HPDE6-E6E7 (cell line): ENCODE results near the gene F2RL3.

Experiments used
- DNase-seq: peaks from one replicate; pipeline ENCODE4 v3.0.0; 2011; ENCODE audit warnings: missing footprints; ENCODE audit errors: extremely low spot score

F2RL3 gene

DNA sequence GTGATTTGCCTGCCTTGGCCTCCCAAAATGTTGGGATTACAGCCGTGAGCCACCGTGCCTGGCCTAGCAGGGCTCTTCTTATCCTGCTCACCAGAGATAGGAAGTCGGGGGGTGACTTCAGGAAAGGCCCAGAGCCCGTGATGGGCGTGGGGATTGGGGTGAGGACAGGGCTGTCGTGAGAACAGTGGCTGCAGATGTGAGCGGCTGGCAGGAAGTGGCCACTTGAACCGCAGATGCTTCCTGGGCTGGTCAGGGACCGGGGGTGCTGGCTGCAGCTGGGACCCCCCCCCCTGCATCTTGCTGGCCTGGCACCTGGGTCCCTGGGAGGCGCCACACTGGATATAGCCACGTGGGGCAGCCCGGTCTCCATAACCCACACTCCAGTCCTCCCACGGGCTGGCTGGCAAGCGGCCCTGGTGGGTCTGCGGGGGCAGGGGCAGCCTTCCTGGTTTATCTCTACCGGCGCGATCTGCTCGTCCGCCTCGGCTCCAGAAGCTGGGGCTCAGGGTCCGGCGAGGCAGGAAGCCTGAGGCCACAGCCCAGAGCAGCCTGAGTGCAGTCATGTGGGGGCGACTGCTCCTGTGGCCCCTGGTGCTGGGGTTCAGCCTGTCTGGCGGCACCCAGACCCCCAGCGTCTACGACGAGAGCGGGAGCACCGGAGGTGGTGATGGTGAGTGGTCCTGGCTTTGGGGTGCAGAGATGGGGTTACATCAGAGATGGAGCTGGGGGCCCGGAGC, at the start of gene F2RL3:
TSS of gene F2RL3 (plus strand) at position 371 of the 737 bp plus-strand sequence. CDS start at position 562, 191 bp downstream.
- DNase-seq: no peak

DNA sequence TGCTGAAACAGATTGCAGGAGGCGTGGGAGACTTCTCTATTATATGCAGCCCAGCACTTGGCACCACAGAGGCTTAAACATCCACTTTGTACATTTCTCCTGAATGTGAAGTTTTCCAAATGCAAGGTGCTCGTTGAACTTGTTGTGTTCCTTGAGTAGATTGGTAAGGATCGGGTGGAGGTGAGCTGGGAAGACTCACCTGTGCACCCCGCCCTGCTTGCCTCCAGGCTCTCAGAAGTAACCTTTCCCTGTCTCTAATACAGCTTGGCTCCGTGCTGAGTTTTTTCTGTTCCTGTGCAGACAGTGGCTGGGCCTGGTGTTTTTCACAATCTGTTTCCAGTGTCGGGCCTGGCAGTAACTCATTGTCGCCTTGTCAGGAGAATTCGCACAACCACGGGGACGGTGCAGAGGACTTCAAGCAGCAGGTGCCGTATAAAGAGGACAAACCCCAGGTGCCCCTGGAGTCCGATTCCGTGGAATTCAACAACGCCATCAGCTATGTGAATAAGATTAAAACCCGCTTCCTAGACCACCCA, 47.3 kb upstream of the F2RL3 start:
- DNase-seq: no peak

DNA sequence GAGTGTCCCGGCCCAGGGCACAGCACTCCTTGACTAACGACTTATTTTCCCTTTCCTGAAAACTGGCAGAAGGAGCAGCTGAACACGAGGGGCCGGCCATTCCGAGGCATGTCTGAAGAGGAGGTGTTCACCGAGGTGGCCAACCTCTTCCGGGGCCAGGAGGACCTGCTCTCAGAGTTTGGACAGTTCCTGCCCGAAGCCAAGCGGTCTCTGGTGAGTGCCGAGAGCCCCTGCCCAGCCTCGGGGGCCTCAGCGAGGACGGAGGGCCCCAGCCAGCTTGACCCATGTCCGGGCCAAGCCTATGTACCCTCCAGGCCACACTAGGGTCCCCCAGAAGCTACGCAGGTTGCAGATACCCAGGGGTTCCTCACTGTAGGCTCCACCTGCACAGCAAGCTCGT, 41.9 kb upstream of the F2RL3 start:
- no peak for DNase-seq

DNA sequence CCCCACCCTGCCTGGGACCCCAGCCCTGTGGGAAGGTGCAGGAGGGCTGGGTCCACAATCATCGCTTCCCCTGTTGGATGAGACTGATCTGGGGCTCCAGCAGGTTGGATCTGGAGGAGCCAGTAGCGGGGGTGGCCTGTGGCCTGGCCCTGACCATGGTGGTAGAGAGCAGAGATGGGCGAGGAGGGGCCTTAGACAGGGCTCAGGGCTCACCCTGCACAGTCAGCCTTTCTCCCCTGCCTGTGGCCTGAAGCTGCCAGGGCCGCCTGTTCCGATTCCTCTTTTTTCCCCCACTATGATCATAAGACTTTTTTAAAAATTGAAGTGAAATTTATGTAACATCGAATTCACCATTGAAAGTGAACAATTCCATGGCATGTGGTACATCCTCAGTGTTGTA, 41.4 kb upstream of the F2RL3 start:
- no peak for DNase-seq

DNA sequence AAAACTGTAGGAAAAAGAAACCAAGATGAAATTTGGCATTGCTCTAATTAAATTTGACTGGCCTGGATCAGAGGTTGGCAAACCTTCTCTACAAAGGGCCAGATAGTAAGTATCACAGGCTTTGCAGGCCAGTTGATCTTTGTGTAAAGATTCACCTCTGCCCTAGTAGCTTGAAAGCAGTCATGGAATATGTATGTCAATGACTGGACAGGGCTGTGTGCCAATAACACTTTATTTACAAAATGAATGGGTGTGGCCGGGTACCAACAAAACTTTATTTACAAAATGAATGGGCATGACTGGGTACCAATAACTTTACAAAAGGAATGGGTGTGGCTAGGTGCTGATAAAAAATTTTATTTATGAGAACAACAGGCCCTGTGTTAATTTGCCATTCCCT, 39.6 kb upstream of the F2RL3 start:
- no peak for DNase-seq

DNA sequence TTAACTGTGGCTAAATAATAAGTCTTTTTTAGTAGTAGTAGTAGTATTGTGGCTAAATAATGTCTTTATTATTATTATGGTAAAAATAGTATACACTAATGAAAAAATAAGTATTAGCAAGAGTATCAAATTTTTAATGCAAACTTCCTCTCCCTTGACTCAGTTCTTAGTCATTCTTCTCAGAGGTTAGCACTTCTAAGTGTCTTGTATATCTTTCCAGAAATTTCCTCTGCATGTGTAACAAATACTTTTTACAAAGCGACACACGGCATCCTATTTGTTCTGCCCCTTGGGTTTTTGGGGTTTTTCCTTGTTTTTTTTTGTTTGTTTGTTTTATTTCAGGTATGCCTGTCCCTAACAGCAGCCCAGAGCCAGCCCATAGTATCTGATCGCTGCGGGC, 38.7 kb upstream of the F2RL3 start:
- DNase-seq: no peak

DNA sequence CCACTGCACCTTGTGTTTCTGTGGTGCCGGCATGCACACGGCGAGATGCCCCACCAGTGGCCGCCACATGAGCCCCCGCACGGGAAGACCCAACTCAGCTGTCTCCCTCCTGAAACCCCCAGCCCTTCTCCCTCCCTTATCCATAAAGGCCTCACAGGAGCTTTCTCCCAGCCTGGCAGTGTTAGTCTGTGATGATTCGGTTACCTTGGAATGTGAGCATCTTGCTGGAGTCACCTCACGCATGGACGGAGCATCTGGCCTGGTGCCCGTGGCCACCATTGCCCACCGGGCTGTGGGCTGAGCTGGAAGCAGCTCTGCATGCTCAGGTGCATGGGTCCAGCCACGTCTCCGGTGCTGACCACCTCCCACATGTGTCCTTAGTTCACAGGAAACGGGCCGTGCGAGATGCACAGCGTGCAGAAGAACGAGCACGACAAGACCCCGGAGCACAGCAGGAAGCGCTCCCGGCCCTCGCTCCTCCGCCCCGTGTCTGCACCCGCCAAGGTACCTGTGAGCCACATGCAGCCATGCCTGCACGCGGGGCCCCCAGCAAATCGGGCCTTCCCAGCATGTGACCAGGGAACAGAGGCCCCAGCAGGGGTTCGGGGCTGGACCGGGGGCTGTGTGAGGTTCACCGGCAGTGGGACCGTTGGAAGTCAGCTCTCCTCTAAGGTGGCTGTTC, 37.6 kb upstream of the F2RL3 start:
- no peak for DNase-seq

DNA sequence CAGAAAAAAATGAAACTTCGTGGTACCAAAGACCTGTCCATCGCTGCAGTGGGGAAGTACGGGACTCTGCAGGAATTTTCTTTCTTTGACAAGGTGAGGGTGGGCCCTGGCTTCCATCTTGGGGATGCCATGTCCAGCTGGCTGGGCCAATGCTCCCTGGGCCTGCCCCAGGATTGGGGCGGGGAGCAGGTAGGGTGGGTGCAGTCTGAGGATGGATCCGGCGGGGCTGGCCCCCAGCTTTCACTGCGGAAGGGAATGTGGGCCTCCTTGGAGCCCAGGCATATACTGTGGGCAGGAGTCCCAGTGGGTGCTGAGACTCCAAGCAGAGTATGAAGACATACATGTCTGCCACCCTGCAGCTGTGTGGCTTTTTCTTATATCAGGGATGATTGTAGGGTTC, 35.7 kb upstream of the F2RL3 start:
- no peak for DNase-seq

DNA sequence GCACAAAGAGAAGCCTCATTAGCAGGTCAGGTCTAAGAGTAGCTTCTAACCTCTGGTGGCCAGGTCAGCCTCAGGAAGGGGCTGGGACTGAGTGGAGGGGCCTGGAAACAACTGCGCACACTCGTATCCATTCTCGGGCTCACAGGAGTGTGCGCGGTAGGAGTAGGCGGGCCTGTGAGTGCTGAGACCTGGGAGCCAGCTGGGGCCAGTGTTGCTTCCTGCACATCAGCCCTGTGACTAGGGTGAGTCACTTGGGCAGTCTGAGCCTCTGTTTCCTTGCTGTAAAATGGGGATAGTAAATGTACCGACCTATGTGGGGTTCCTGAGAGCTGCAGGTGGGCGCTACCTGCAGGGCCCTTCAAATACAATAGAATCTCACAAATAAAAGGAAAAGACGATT, 32.7 kb upstream of the F2RL3 start:
- DNase-seq: no peak

DNA sequence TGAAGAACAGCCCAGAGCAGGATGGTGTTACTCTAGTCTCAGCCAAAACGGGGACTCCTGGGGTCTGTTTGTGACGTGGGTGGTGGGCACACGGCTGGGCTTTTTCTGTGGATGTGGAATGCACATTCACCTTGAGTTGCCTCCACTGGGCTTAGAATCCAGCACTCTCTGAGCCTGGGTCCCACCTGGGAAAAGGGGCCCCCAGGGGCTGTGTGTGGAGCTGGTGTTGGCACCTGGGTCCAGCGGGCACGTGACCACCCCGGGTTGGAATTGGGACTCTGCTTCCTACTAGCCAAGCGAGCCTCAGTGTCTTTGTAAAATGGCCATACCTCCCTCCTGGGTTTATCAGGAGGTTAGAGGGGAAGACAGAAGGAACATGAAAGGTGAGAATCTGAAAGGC, 29.2 kb upstream of the F2RL3 start:
- DNase-seq: no peak

DNA sequence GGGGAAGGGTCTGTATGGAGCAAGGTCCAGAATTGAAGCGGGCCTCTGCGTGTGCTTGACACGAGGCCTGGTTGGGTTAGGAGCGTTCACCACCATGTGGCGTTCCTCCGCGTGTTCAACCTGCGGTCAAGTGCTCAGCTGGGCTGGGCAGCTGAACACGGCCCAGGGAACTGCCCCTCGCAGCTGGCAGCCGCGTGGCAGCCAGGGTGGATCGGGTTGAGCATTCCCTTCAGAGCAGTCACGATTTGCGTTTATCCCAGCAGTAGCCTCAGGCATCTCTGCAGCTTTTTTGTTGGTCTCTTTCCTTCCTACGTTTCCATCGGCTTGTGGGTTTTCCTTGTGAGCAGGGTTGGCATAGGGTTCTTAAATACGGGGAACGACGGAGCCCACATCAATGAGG, 28.7 kb upstream of the F2RL3 start:
- no peak for DNase-seq

DNA sequence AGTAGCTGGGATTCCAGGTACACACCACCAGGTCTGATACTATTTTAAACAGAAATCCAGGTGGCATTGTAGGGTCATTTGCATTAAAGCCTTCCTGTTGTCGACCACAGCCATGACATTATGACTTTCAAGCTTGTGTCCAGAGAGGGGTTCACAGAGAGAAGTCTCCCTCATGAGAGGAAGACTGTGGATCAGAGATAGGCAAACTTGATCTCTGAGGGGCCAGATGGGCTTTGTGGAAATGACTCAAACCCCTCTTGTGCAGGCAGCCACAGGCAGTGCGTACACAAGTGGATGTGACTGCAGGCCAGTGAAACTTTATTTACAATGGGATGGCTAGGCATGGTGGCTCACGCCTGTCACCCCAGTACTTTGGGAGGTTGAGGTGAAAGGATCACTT, 27.8 kb upstream of the F2RL3 start:
- DNase-seq: no peak

DNA sequence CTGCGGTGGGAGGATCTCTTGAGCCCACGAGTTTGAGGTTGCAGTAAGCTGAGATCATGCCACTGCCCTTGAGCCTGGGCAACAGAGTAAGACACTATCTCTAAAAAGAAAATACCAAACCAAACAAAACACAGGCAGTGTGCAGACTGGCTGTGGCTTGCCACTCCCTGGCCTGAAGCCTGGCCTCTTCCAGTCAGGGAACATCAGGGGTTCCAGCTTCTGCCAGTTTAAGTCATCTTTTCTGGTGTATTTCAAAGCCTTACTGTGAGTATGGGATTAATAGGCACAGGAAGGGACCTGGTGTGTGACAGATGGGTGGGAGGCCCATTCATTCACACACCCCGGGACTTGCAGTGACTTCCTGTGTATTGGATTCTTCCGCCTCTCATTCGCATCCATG, 27.0 kb upstream of the F2RL3 start:
- DNase-seq: no peak

DNA sequence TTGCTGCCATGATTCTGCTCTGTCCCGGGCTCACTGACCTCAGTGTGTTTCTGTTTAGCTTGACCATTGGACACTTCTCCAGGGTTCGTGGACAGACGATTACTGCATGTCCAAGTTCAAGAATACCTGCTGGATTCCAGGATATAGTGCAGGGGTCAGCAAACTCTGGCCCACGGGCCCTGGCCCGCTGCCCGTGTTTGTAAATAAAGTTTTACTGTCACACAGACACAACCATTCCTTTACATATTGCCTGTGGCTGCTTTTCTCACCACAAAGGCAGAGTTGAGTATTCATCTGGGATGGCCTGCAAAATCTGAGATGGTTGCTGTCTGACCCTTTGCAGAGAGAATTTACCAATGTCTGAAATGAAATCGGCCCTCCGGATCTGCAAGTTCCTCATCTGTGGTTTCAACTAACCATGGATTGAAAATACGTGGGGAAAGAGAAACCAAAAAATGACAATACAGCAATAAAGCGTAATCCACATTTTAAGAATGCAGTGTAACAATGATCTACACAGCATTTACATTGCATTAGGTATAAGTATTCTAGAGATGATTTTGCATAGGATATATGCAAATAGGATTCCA, 25.9 kb upstream of the F2RL3 start:
- DNase-seq: no peak

DNA sequence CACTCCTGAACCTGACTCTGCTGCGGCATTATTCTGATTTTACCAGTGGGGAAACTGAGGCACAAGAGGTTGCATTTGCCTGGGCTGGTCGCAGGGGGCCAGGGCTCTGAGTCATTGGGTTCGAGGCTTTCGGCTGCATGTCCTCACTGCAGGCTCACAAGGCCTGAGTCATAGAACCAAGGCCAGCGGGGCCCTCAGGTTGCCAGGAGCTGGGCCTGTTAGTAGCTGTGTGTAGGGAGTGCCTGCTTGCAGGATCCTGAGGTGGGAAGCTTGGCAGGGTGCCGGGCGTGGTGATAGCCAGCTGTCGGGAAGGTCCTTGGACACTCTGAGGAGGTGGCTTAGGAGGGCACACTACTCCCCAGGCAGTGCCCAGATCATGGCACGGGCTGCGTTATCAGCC, 21.6 kb upstream of the F2RL3 start:
- DNase-seq: peak; percentile 45

DNA sequence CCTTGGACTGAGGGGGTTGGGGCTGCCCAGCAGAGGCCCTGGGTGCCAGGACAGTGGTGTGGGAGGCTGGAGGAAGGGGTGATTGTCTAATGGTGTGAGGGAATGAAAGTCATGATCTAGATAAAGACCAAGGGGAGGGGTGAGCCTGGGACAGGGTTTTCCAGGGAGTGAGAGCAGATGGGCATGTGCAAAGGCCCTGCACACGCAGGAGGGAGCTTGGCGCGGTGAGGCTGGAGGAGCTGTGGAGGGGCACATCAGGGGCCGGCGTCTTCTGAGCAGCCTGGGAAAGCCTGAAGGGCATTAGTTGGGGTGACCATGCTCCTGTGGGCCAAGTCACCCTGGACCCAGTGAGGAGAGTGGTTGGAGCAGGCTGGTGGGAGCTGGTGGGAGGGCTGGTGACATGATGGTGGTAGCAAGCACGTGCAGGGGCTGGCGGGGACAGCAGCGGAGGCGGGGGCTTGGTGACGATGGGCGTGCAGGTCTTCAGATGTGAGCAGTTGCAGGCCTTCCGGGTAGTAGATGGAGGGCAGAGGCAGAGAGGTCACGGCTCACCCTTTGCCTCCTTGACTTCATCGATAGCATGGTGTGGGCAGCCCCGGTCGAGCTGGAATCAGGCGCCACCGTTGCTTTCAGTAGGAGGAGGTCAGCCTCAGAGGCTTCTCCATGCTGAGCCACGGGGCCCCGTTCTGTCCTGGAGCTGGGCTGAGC, 20.2 kb upstream of the F2RL3 start:
- DNase-seq: no peak

DNA sequence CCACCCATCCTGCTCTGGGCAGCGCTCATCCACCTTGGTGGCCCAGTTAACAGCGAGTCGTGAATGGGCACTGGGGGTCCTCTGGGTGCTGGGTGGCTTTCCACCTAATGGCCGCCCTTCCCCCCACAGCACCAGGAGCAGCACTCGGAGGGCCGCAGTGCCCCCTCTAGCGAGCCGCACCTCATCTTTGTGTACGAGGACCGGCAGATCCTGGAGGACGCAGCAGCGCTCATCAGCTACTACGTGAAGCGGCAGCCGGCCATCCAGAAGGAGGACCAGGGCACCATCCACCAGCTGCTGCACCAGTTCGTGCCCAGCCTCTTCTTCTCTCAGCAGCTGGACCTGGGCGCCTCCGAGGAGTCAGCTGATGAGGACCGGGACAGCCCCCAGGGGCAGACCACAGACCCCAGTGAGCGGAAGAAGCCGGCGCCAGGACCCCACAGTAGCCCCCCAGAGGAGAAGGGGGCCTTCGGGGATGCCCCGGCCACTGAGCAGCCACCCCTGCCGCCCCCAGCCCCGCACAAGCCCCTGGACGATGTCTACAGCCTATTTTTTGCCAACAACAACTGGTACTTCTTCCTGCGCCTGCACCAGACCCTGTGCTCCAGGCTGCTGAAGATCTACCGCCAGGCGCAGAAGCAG, 19.3 kb upstream of the F2RL3 start:
- DNase-seq: no peak

DNA sequence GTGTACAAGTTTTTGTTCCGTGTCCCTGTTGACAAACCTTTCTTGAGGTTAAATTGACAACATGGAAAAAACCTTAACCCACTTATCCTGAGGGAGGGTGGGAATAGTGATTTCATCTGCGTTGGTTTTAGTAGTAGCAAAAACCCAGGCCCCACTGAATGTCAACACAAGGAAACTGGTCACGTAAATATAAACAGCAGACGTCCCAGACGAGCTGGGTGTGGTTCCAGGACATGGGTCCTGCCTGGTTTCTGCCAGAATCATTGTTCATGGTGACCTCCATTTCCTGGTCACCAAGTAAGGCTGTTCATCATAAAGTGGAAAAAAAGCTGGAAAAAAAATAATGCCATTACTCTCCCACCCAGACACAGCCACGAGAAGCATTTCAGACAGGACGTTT, 16.9 kb upstream of the F2RL3 start:
- DNase-seq: no peak

DNA sequence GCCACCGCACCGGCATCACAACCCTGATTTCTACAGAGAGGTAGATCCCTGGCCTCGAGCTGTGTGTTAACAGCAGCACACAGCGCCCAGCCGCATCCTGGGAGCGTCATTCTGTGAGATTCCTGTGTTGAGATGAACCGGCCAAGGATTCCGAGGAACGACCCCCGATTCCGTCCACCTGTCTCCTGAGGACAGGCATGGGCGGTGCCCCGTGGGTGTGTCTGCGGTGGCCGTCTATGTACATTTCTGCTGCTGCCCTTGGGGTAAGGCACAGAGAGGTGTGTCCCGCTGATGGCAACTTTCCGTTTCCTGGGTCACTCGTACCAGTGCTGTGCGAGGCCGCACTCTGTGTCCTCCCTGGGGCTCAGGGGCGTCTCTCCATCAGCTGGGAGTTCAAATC, 16.1 kb upstream of the F2RL3 start:
- no peak for DNase-seq

DNA sequence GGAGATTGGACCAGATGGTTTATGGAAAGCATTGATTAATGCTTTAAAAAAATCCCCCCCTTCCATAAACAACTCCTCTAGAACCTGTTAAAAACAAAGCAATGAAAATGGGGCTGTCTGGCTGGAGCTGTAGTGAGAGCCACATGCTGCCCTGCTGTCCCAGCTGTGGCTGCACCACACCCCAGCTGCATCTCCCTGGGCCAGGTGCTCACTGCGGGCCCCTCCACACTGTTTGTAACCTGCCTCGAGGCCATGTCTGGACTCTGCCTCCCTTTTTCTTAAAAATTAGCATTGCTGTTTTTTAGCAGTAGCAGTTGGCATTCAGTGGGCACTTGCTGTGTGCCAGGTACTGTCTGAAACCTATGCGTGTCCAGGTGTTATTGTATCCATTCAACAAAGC, 15.2 kb upstream of the F2RL3 start:
- no peak for DNase-seq

DNA sequence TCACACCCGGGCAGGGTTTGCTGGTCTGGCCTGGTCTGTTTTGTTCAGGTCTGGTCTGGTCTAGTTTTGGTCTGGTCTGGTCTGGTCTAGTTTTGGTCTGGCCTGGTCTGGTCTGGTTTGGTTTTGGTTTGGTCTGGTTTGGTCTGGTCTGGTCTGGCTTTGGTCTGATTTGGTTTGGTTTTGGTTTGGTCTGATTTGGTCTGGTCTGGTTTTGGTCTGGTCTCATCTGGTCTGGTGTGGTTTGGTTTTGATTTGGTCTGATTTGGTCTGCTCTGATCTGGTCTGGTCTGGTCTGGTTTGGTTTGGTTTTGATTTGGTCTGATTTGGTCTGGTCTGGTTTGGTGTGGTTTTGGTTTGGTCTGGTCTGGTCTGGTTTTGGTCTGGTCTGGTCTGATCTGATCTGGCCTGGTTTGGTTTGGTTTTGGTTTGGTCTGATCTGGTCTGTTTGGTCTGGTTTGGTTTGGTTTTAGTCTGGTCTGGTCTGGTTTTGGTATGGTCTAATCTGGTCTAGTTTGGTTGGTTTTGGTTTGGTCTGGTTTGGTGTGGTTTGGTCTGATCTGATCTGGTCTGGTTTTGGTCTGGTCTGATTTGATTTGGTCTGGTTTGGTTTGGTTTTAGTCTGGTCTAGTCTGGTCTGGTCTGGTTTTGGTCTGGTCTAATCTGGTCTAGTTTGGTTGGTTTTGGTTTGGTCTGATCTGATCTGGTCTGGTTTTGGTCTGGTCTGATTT, 14.4 kb upstream of the F2RL3 start:
- DNase-seq: no peak
